ENCODE measurements around the gene PDE1A.

GRCh38 chr2:182447863-182448262 is 21.0 kb upstream of the PDE1A start:
- TF ChIP-seq, protein P1, sequence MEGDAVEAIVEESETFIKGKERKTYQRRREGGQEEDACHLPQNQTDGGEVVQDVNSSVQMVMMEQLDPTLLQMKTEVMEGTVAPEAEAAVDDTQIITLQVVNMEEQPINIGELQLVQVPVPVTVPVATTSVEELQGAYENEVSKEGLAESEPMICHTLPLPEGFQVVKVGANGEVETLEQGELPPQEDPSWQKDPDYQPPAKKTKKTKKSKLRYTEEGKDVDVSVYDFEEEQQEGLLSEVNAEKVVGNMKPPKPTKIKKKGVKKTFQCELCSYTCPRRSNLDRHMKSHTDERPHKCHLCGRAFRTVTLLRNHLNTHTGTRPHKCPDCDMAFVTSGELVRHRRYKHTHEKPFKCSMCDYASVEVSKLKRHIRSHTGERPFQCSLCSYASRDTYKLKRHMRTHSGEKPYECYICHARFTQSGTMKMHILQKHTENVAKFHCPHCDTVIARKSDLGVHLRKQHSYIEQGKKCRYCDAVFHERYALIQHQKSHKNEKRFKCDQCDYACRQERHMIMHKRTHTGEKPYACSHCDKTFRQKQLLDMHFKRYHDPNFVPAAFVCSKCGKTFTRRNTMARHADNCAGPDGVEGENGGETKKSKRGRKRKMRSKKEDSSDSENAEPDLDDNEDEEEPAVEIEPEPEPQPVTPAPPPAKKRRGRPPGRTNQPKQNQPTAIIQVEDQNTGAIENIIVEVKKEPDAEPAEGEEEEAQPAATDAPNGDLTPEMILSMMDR (IDR thresholded peaks at IDR 0.05) = no peak
- no peak for TF ChIP-seq EZH2 (IDR thresholded peaks at IDR 0.05; ENCODE audit: borderline replicate concordance, insufficient read depth, low read depth, low read length, poor library complexity, severe bottlenecking)

Data from B cell (primary cell).